Activated effector memory CD4-positive, alpha-beta T cell treated with anti-CD3 and anti-CD28 coated beads, Interleukin-2, amount 50 U/mL, for 16 hours (primary cell): ENCODE data around the gene ACSM4.

Experiments
- DNase-seq: peaks from one replicate; pipeline ENCODE4 v3.0.0-alpha.2; 2020

The ACSM4 gene

GRCh38 chr12:7339675-7340074, 35.8 kb downstream of the ACSM4 start:
- DNase-seq: no peak

DNA sequence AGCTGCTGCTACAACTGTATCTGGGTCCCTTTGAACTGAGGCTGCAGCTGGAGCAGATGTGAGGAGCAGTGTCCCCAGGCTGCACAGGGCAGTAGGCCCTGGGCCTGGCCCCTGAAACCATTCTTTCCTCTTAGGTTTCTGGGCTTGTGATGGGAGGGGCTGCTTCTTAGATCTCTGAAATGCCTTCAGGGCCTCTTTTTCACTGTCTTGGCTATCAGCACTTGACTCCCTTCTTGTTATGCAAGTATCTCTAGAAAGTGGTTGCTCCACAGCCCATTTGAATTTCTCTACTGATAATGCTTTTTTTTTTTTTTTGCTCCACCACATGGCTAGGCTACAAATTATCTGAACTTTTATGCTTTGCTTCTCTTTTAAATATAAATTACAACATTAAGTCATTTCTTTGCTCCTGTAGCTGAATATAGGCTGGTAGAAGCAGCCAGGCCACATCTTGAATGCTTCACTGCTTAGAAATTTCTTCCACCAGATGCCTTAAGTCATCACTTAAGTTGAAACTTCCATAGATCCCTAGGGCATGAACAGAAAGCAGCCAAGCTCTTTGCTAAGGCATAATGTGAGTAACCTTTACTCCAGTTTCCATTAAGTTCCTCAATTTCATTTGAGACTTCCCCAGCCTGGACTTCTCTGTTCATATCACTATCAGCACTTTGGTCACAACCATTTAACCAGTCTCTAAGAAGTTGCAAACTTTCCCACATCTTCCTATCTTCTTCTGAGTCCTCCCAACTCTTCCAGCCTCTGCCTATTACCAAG, 41.1 kb downstream of the ACSM4 start:
- no peak for DNase-seq

DNA sequence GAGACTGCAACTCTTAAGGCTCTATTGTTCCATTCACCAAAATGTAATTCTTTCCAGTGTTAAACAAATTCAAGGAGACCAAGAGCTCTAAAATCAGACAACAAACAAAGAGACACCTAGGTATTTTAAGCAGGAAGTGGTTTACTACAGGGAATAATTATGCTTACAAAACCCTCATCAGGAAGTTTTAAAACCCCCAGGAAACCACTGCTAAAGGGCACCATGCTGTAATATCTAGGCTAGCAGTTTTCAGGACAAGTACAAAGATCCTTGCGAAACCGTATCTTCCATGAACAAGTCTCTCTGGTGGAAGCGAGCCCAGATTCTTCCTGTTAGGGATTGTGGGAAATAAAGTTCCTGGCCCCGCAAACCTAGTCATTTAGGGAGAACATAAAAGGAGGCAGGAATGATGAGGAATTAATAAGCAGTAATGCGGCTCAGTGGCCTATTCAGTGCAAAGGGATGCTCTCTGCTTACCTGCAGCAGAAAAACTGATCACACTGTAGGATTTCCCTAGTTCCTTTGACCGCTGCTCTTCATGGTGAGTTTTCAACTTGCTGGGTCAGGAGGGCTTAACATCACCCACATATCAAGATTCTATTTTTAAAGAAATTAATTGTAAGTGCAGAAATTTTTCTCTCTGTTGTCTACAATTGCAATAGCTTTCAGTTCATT, 42.8 kb downstream of the ACSM4 start:
- DNase-seq: no peak

- no peak for DNase-seq
Measured at GRCh38 chr12:7349418-7349817, 45.5 kb downstream of the ACSM4 start.

DNA sequence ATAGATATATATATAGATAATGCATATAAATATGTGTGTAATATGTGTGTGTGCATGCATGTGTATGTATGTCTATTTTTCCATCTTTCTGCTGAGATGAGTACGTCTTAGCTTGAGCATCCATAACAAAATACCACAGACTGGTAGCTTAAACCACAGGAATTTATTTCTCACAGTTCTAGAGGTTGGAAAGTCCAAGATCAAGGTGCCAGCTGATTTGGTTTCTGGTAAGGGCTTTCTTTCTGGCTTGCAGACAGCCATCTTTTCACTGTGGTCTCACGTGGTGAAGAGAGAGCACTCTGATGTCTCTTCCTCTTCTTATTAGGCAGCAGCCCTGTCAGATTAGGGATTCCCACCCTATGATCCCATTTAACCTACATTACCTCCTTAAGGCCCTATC, 47.3 kb downstream of the ACSM4 start:
- no peak for DNase-seq

DNA sequence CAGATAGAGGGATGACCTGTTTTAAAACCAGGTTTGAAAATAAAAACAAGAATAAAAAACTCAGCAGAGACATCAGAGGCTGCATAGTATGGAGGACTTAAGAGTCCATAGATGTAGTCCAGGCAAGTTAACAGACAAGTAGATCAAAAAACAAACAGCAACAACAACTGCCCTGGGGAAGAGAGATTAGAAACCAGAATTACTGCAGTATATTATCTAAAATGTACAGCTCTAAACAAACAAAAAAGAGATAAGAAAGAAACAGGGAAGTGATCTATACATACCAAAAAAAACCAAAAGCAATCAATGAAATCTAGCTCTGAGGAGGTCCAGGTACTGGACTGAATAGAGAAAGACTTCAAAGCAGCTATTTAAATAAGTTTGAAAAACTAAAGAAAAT, 48.8 kb downstream of the ACSM4 start:
- DNase-seq: no peak

DNA sequence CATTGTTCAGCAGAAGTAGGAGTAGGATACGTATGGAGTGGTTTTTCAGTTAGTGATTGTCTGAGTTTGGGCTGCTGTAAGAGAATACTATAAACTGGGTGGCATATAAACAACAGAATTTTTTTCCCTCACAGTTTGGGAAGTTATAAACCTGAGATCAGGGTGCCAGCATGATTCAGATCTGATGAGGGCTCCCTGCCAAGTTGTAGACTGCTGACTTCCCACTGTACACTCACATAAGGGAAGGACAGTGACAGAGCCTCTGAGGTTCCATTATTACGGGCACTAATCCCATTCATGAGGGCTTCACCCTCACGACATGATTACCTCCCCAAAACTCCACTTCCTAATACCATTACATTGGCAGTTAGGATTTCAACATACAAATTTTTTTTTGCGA, 50.7 kb downstream of the ACSM4 start:
- no peak for DNase-seq

DNA sequence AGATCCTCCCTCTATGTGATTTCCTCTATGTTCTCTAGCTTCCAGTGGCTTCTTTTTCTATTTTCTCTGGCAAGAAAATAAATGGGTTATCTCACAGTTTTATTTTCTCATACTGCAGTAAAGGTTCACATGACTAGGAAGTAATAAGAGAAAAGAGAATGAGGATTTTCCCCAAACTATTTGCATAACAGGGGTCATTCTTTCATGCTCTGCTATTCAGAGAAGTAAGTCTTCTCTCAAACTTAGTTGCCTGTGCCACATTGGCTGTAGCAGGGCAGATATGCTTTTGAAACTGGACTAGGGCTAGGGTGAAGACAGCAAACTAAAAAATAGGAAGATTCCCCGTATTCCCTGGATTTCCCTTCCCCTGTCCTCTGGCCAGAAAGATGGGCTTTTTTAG, 57.4 kb downstream of the ACSM4 start:
- no peak for DNase-seq

DNA sequence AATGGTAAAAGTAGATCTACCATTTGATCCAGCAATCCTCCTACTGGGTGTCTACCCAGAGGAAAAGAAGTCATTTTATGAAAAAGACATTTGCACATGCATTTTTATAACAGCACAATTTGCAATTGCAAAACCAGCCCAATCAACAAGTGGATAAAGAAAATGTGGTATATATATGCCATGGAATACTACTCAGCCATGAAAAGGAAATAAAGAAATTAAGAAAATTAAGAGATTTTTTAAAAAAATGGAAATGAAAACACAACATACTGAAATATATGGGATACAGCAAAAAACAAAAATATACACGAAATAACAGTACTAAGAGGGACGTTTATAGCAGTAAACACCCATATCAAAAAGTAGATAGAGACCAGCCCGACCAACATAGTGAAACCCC, 58.9 kb downstream of the ACSM4 start:
- DNase-seq: no peak

DNA sequence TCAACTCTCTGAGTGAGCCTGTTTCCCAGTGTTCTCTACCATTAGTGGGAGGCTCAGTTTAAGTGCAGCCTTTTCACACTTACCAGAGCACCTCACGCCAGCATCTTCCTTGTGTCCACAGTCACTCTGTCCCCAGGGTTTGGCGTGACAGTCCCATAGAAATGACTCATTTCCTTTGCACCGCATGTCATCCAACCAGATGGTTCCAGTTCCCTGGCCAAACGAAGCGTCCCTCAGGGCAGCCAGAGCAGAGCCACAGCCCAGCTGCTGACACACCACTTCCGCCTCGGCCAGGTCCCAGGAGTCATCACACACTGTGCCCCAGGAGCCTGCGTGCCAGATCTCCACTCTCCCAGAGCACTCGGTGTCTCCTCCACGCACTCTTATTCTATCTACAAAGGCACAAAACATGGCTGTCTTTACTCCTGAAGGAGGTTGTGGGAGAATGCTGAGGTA, 65.4 kb downstream of the ACSM4 start:
- DNase-seq: no peak

DNA sequence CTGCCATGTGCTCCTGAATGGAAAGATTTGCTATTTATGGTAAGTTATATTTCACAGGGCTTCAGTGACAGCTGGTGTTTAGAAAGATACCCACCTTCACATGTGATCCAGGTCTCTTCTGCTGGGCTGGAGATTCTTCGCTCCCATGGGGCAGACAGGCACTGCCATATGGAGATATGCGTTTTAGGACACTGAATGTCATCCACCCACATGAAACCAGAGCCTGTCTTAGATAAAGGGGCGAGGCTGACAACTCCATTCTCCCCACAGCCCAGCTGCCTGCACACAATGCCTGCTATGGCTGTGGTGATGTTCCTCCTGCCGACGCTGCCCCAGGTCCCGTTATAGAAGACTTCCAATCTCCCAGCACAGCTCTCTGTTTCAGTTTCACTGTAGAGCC, 69.4 kb downstream of the ACSM4 start:
- DNase-seq: no peak

GRCh38 chr12:7374423-7375144, 70.7 kb downstream of the ACSM4 start:
- no peak for DNase-seq

- DNase-seq: no peak
Measured at GRCh38 chr12:7375145-7375543, 71.3 kb downstream of the ACSM4 start.

GRCh38 chr12:7376196-7376595, 72.3 kb downstream of the ACSM4 start:
- no peak for DNase-seq
